ENCODE data around the gene PARD3.
A peak's percentile ranks its signal among the peaks of the same experiment; 100 is the strongest.

The PARD3 gene

GRCh38 chr10:34420795-34421194 lies 394.3 kb downstream of the PARD3 start:
- no peak for DNase-seq (ENCODE audit: low read depth)

GRCh38 chr10:34420273-34420672 lies 394.8 kb downstream of the PARD3 start:
- DNase-seq (ENCODE audit: low read depth), result no peak

- DNase-seq (ENCODE audit: low read depth), result no peak
Measured at GRCh38 chr10:34415039-34415438, 400.1 kb downstream of the PARD3 start.

- DNase-seq (ENCODE audit: low read depth), result no peak
Measured at GRCh38 chr10:34413756-34414587, 401.1 kb downstream of the PARD3 start.

- no peak for DNase-seq (ENCODE audit: low read depth)
Measured at GRCh38 chr10:34413214-34413613, 401.9 kb downstream of the PARD3 start.

GRCh38 chr10:34408956-34409355 lies 406.1 kb downstream of the PARD3 start:
- DNase-seq (ENCODE audit: low read depth), result no peak

- no peak for DNase-seq (ENCODE audit: low read depth)
Measured at GRCh38 chr10:34408381-34408780, 406.7 kb downstream of the PARD3 start.

GRCh38 chr10:34407324-34407805 lies 407.7 kb downstream of the PARD3 start:
- peak; percentile 26 for DNase-seq (ENCODE audit: low read depth)

- no peak for DNase-seq (ENCODE audit: low read depth)
Measured at GRCh38 chr10:34406463-34407323, 408.4 kb downstream of the PARD3 start.

GRCh38 chr10:34405611-34406462 lies 409.3 kb downstream of the PARD3 start:
- peak; percentile 50 for DNase-seq (ENCODE audit: low read depth)

GRCh38 chr10:34403512-34403911 lies 411.6 kb downstream of the PARD3 start:
- DNase-seq (ENCODE audit: low read depth), result peak; percentile 62

- DNase-seq (ENCODE audit: low read depth), result no peak
Measured at GRCh38 chr10:34400075-34400474, 415.0 kb downstream of the PARD3 start.

- DNase-seq (ENCODE audit: low read depth), result no peak
Measured at GRCh38 chr10:34399013-34399412, 416.1 kb downstream of the PARD3 start.

GRCh38 chr10:34397324-34397723 lies 417.8 kb downstream of the PARD3 start:
- peak; percentile 79 for DNase-seq (ENCODE audit: low read depth)

GRCh38 chr10:34396663-34397062 lies 418.4 kb downstream of the PARD3 start:
- no peak for DNase-seq (ENCODE audit: low read depth)

- no peak for DNase-seq (ENCODE audit: low read depth)
Measured at GRCh38 chr10:34392641-34393170, 422.4 kb downstream of the PARD3 start.

- DNase-seq (ENCODE audit: low read depth), result peak; percentile 10
Measured at GRCh38 chr10:34391168-34391567, 423.9 kb downstream of the PARD3 start.

GRCh38 chr10:34389801-34390200 lies 425.3 kb downstream of the PARD3 start:
- no peak for DNase-seq (ENCODE audit: low read depth)

- no peak for DNase-seq (ENCODE audit: low read depth)
Measured at GRCh38 chr10:34386921-34387320, 428.2 kb downstream of the PARD3 start.

- DNase-seq (ENCODE audit: low read depth), result no peak
Measured at GRCh38 chr10:34384372-34384771, 430.7 kb downstream of the PARD3 start.

- no peak for DNase-seq (ENCODE audit: low read depth)
Measured at GRCh38 chr10:34382626-34383025, 432.5 kb downstream of the PARD3 start.

- DNase-seq (ENCODE audit: low read depth), result no peak
Measured at GRCh38 chr10:34380856-34381255, 434.2 kb downstream of the PARD3 start.

Measured in EH (cell line).